ENCODE data around the gene BOD1L2. TPM values are rescaled to one million over a fixed set of nuclear protein-coding genes. Genes with fewer than 3 reads are reported as not detected.

BOD1L2 gene
- not detected for total RNA-seq

GRCh38 chr18:57146956-57147636 lies at the start of gene BOD1L2:
Gene BOD1L2, plus strand, starts transcription at chr18:57147087. Its CDS starts 226 bp downstream, at chr18:57147313.
- H3K4me1 ChIP-seq, result peaks cover 0 to 6% (median 0%) of the 10 kb centered on the region in 3 donors
- TF ChIP-seq CTCF (IDR thresholded peaks at IDR 0.05), result no peak
- TF ChIP-seq POLR2A (IDR thresholded peaks at IDR 0.05), result no peak
- no peak within 1 kb of the TSS for H3K27ac ChIP-seq
- intact Hi-C loops (cut with DNase I), result no loop called here
- peaks cover 0 to 7% (median 0%) of the 10 kb centered on the region in 4 donors for H3K27me3 ChIP-seq
- H3K4me3 ChIP-seq, result no peak within 1 kb of the TSS
- H3K36me3 ChIP-seq, result no peaks in the 10 kb centered on the region
- H3K9me3 ChIP-seq, result no peaks in the 10 kb centered on the region
- DNase-seq, result no peak
- WGBS, 2 donors, result 79 to 94% methylated on average over 20 to 25 of the region's 50 CpGs

- Histone ChIP-seq H3K4me1 (no peaks in the 10 kb centered on the region), H3K27me3 (no peaks in the 10 kb centered on the region), H3K36me3 (no peaks in the 10 kb centered on the region), H3K9me3 (no peaks in the 10 kb centered on the region), H3K27ac (no peak overlapping the region), H3K4me3 (no peak overlapping the region)
- intact Hi-C loops (cut with DNase I), result no loop called here
- WGBS, 2 donors, result 61 to 65% methylated on average over 4 of the region's 4 CpGs
- no peak for DNase-seq
- no peak for TF ChIP-seq POLR2A (IDR thresholded peaks at IDR 0.05)
- no peak for TF ChIP-seq CTCF (IDR thresholded peaks at IDR 0.05)
These were observed 39.6 kb upstream of the BOD1L2 start for GRCh38 chr18:57107140-57107832.

- Histone ChIP-seq H3K27ac (no peak overlapping the region), H3K4me3 (no peak overlapping the region), H3K4me1 (no peaks in the 10 kb centered on the region), H3K27me3 (no peaks in the 10 kb centered on the region), H3K9me3 (no peaks in the 10 kb centered on the region), H3K36me3 (no peaks in the 10 kb centered on the region)
- intact Hi-C loops (cut with DNase I), result no loop called here
- no peak for TF ChIP-seq CTCF (IDR thresholded peaks at IDR 0.05)
- no peak for TF ChIP-seq POLR2A (IDR thresholded peaks at IDR 0.05)
- 49 to 58% methylated on average over 4 of the region's 4 CpGs for WGBS, 2 donors
- no peak for DNase-seq
These were observed 36.6 kb upstream of the BOD1L2 start for GRCh38 chr18:57110290-57110689.

GRCh38 chr18:57113799-57114420 lies 33.0 kb upstream of the BOD1L2 start:
- no peak for TF ChIP-seq CTCF (IDR thresholded peaks at IDR 0.05)
- TF ChIP-seq POLR2A (IDR thresholded peaks at IDR 0.05), result no peak
- Histone ChIP-seq H3K4me3 (no peak overlapping the region), H3K9me3 (no peaks in the 10 kb centered on the region), H3K27me3 (no peaks in the 10 kb centered on the region), H3K36me3 (no peaks in the 10 kb centered on the region), H3K4me1 (no peaks in the 10 kb centered on the region), H3K27ac (no peak overlapping the region)
- intact Hi-C loops (cut with DNase I), result no loop called here
- WGBS, 2 donors, result 57 to 59% methylated on average over 4 of the region's 4 CpGs
- no peak for DNase-seq

GRCh38 chr18:57116598-57117132 lies 30.2 kb upstream of the BOD1L2 start:
- 51 to 52% methylated on average over 5 to 7 of the region's 7 CpGs for WGBS, 2 donors

More at GRCh38 chr18:57116598-57117132, 30.2 kb upstream of the BOD1L2 start:
- peaks cover 0 to 16% (median 0%) of the 10 kb centered on the region in 4 donors for H3K27me3 ChIP-seq
- no peaks in the 10 kb centered on the region for H3K9me3 ChIP-seq
- no peaks in the 10 kb centered on the region for H3K4me1 ChIP-seq
- DNase-seq, result no peak
- intact Hi-C loops (cut with DNase I), result no loop called here
- no peak overlapping the region for H3K4me3 ChIP-seq
- H3K36me3 ChIP-seq, result no peaks in the 10 kb centered on the region
- TF ChIP-seq POLR2A (IDR thresholded peaks at IDR 0.05), result no peak
- no peak for TF ChIP-seq CTCF (IDR thresholded peaks at IDR 0.05)
- H3K27ac ChIP-seq, result no peak overlapping the region
